Measurements from ENCODE around the gene RPS29. TPM values are rescaled to one million over a fixed set of nuclear protein-coding genes. Genes with fewer than 3 reads are reported as not detected.
A peak's percentile ranks its signal among the peaks of the same experiment; 100 is the strongest.
"Not testable (repeated sequence)": the region's sequence is repeated elsewhere in the genome, so short reads cannot be mapped to it uniquely, and the experiment has no call there.

Gene RPS29
- total RNA-seq, 1 experiment from 2014 or later, result 2,114 TPM

GRCh38 chr14:49615776-49616175, 29.6 kb upstream of the RPS29 start:
- Histone ChIP-seq H3K4me3 (no peak overlapping the region), H3K36me3 (peaks cover 43% of the 10 kb centered on the region), H3K4me1 (no peaks in the 10 kb centered on the region), H3K9me3 (replicated peaks) (no peaks in the 10 kb centered on the region), H3K27ac (no peak overlapping the region), H3K27me3 (no peaks in the 10 kb centered on the region)
- DNase-seq, result no peak

- Histone ChIP-seq H3K4me3 (no peak overlapping the region), H3K36me3 (peaks cover 46% of the 10 kb centered on the region), H3K9me3 (replicated peaks) (no peaks in the 10 kb centered on the region), H3K27me3 (no peaks in the 10 kb centered on the region), H3K27ac (no peak overlapping the region), H3K4me1 (no peaks in the 10 kb centered on the region)
- DNase-seq, result no peak
Measured at GRCh38 chr14:49614196-49614595, 28.0 kb upstream of the RPS29 start.

- Histone ChIP-seq H3K4me3 (no peak overlapping the region), H3K4me1 (no peaks in the 10 kb centered on the region), H3K9me3 (replicated peaks) (no peaks in the 10 kb centered on the region), H3K27me3 (no peaks in the 10 kb centered on the region), H3K36me3 (peaks cover 30% of the 10 kb centered on the region), H3K27ac (no peak overlapping the region)
- DNase-seq, result no peak
Measured at GRCh38 chr14:49612671-49613070, 26.5 kb upstream of the RPS29 start.

- no peaks in the 10 kb centered on the region for H3K27me3 ChIP-seq
- H3K36me3 ChIP-seq, result peaks cover 29% of the 10 kb centered on the region
- H3K9me3 ChIP-seq (replicated peaks), result no peaks in the 10 kb centered on the region
- H3K27ac ChIP-seq, result no peak overlapping the region
- DNase-seq, result no peak
- no peak overlapping the region for H3K4me3 ChIP-seq
- no peaks in the 10 kb centered on the region for H3K4me1 ChIP-seq
Measured at GRCh38 chr14:49612251-49612650, 26.1 kb upstream of the RPS29 start.

- no peak overlapping the region for H3K27ac ChIP-seq
- no peaks in the 10 kb centered on the region for H3K4me1 ChIP-seq
- no peak for DNase-seq
- H3K4me3 ChIP-seq, result no peak overlapping the region
- H3K36me3 ChIP-seq, result peaks cover 44% of the 10 kb centered on the region
- no peaks in the 10 kb centered on the region for H3K27me3 ChIP-seq
- H3K9me3 ChIP-seq (replicated peaks), result no peaks in the 10 kb centered on the region
Measured at GRCh38 chr14:49607583-49607982, 21.4 kb upstream of the RPS29 start.

GRCh38 chr14:49598485-49599300, 12.5 kb upstream of the RPS29 start, which contains the start of gene LRR1:
TSS of gene LRR1 (plus strand) at chr14:49598940. CDS start at chr14:49599021, 81 bp downstream.
- peak within 1 kb of the TSS; percentile 100 for H3K27ac ChIP-seq

GRCh38 chr14:49598189-49598484, 12.0 kb upstream of the RPS29 start:
- Histone ChIP-seq H3K36me3 (peaks cover 16% of the 10 kb centered on the region), H3K27ac (peak overlapping the region; percentile 100), H3K4me1 (no peaks in the 10 kb centered on the region; the same call in 1 of the 2 replicates), H3K9me3 (replicated peaks) (no peaks in the 10 kb centered on the region; the same call in 1 of the 2 replicates), H3K27me3 (no peaks in the 10 kb centered on the region), H3K4me3 (peak overlapping the region; percentile 98)
- DNase-seq, result no peak

More at GRCh38 chr14:49598485-49599300, 12.5 kb upstream of the RPS29 start, which contains the start of gene LRR1:
- DNase-seq, result peak; percentile 84 to 86
- H3K4me3 ChIP-seq, result peak within 1 kb of the TSS; percentile 98
- H3K36me3 ChIP-seq, result peaks cover 17% of the 10 kb centered on the region
- H3K27me3 ChIP-seq, result no peaks in the 10 kb centered on the region
- no peaks in the 10 kb centered on the region for H3K4me1 ChIP-seq
- H3K9me3 ChIP-seq (replicated peaks), result no peaks in the 10 kb centered on the region; the same call in 1 of the 2 replicates

- no peak overlapping the region for H3K4me3 ChIP-seq
- H3K27ac ChIP-seq, result no peak overlapping the region
- H3K4me1 ChIP-seq, result no peaks in the 10 kb centered on the region; the same call in 1 of the 2 replicates
- no peak for DNase-seq
- no peaks in the 10 kb centered on the region for H3K27me3 ChIP-seq
- H3K9me3 ChIP-seq (replicated peaks), result no peaks in the 10 kb centered on the region; the same call in 1 of the 2 replicates
- H3K36me3 ChIP-seq, result no peaks in the 10 kb centered on the region; the same call in 1 of the 2 replicates
Measured at GRCh38 chr14:49594347-49595091, 8.3 kb upstream of the RPS29 start.

- DNase-seq, result no peak
- Histone ChIP-seq H3K27ac (no peak overlapping the region), H3K27me3 (no peaks in the 10 kb centered on the region), H3K9me3 (replicated peaks) (no peaks in the 10 kb centered on the region; the same call in 1 of the 2 replicates), H3K36me3 (no peaks in the 10 kb centered on the region), H3K4me3 (no peak overlapping the region), H3K4me1 (no peaks in the 10 kb centered on the region; the same call in 1 of the 2 replicates)
Measured at GRCh38 chr14:49593016-49593415, 6.8 kb upstream of the RPS29 start.

GRCh38 chr14:49589387-49589786, 3.2 kb upstream of the RPS29 start:
- H3K4me1 ChIP-seq, result no peaks in the 10 kb centered on the region; the same call in 1 of the 2 replicates
- no peak for DNase-seq
- H3K27ac ChIP-seq, result no peak overlapping the region
- H3K9me3 ChIP-seq (replicated peaks), result no peaks in the 10 kb centered on the region
- no peaks in the 10 kb centered on the region for H3K27me3 ChIP-seq
- H3K36me3 ChIP-seq, result peaks cover 7% of the 10 kb centered on the region
- no peak overlapping the region for H3K4me3 ChIP-seq

- no peaks in the 10 kb centered on the region for H3K4me1 ChIP-seq
- no peaks in the 10 kb centered on the region for H3K9me3 ChIP-seq (replicated peaks)
- no peaks in the 10 kb centered on the region for H3K27me3 ChIP-seq
- H3K4me3 ChIP-seq, result peak overlapping the region; percentile 88
- H3K27ac ChIP-seq, result peak overlapping the region; percentile 92; the same call in 1 of the 2 replicates
- peaks cover 32% of the 10 kb centered on the region for H3K36me3 ChIP-seq
- DNase-seq, result peak; percentile 58 to 76
Measured at GRCh38 chr14:49586673-49587460, 687 bp upstream of the RPS29 start.

- DNase-seq; H3K4me1 ChIP-seq; H3K9me3 ChIP-seq (replicated peaks); H3K27me3 ChIP-seq: not testable (repeated sequence)
- peaks cover 35% of the 10 kb centered on the region for H3K36me3 ChIP-seq
- peak overlapping the region; percentile 92 for H3K27ac ChIP-seq
- H3K4me3 ChIP-seq, result peak overlapping the region; percentile 88
Measured at GRCh38 chr14:49584981-49585640, 1.1 kb downstream of the RPS29 start.

GRCh38 chr14:49584058-49584457, 2.1 kb downstream of the RPS29 start:
- Histone ChIP-seq H3K4me3 (no peak overlapping the region), H3K4me1 (no peaks in the 10 kb centered on the region), H3K36me3 (peaks cover 40% of the 10 kb centered on the region), H3K27ac (no peak overlapping the region), H3K27me3 (no peaks in the 10 kb centered on the region), H3K9me3 (replicated peaks) (no peaks in the 10 kb centered on the region)
- DNase-seq, result no peak

GRCh38 chr14:49583629-49584028, 2.6 kb downstream of the RPS29 start:
- Histone ChIP-seq H3K4me1 (no peaks in the 10 kb centered on the region), H3K9me3 (replicated peaks) (no peaks in the 10 kb centered on the region), H3K27ac (no peak overlapping the region), H3K4me3 (no peak overlapping the region), H3K27me3 (no peaks in the 10 kb centered on the region), H3K36me3 (peaks cover 40% of the 10 kb centered on the region)
- DNase-seq, result no peak
